BJ (cell line): Measurements from ENCODE around the gene RNU2-63P. TPM values are rescaled to one million over a fixed set of nuclear protein-coding genes. Genes with fewer than 3 reads are reported as not detected.
"Not testable (repeated sequence)": the region's sequence is repeated elsewhere in the genome, so short reads cannot be mapped to it uniquely, and the experiment has no call there.

Source experiments
- CTCF ChIA-PET: fragments of 350-600 bp; formaldehyde crosslinking; extraction: SDS; loops from one replicate; lab custom pipeline; 2021; ENCODE audit warnings: antibody characterized with exemption, inconsistent platforms; lab: Yijun Ruan, JAX
- POLR2A ChIA-PET: fragments of 300-600 bp; sonication (Branson Sonifier 250); formaldehyde crosslinking; extraction: SDS; loops from one replicate; lab custom pipeline; 2021; ENCODE audit warnings: antibody characterized with exemption; lab: Charles Lee
- DNase-seq: peaks from one replicate; pipeline ENCODE4 v3.0.0-alpha.2; 2011; ENCODE audit warnings: low read depth
- H3K27me3 ChIP-seq: 2 replicates; pipeline ENCODE4 v1.6.0; 2011; ENCODE audit warnings: low read length; ENCODE audit not compliant: control insufficient read depth, insufficient read depth
- H3K36me3 ChIP-seq: 2 replicates; pipeline ENCODE4 v1.5.1; 2011; ENCODE audit warnings: low read length; ENCODE audit not compliant: control insufficient read depth, insufficient read depth
- H3K4me3 ChIP-seq: 2 replicates; pipeline ENCODE4 v1.5.1; 2011; ENCODE audit warnings: low read depth, mild to moderate bottlenecking, control low read depth, low read length
- polyA plus RNA-seq: library from polyadenylated mRNA; depleted of rRNA; stranded (reverse); fragments of >200 nt; gene quantifications from 2 replicates; pipeline ENCODE4 v1.2.3, GENCODE V29; 2011
- TF ChIP-seq, protein P1 (sequence below): IDR thresholded peaks from 2 replicates; pipeline ENCODE4 v1.5.1; 2011; ENCODE audit warnings: low read depth, mild to moderate bottlenecking, control low read depth, inconsistent platforms, low read length, moderate library complexity; ENCODE audit not compliant: insufficient read depth

The RNU2-63P gene
- polyA plus RNA-seq, 1 experiment, result not detected

DNA sequence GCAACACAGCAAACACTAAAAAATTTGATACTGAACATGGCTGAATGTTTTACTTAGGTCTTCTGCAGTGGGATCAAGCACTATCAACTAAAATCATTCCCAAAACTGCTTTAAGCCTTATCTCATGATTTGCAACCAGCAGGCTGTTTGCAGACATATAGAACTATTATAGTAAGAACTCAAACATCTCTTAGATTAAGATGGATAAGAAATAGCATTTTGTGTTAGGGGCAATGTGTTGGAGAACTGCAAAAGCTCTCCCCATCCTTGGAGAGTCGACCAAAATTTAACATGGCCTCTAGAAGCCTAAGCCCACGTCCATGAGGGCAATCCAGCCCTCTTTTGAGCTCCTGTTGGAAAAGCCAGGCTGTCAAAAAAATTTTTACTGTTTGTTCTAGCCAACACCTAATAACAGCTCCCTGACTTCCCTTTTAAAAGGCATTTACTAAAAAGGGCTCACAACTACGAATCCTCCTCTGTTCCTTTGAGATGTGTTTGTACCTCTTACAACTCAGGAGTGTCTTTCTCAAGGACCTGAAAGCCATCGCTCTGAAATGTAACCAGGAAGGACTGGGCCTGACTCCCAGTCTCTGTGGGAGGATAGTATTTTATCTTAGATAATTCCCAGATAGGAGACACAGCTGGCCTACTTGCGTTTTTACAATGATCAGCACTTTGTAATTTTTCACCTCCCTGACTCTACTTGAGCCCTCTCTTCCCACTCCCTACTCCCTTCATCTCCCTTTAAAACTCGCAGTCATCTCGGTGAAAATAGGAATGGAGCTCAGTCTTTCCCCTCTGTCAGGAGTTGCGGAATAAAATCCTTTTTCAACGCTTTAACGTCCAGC is 37.8 kb upstream of the RNU2-63P start:
- no peak for DNase-seq
- TF ChIP-seq, protein P1, sequence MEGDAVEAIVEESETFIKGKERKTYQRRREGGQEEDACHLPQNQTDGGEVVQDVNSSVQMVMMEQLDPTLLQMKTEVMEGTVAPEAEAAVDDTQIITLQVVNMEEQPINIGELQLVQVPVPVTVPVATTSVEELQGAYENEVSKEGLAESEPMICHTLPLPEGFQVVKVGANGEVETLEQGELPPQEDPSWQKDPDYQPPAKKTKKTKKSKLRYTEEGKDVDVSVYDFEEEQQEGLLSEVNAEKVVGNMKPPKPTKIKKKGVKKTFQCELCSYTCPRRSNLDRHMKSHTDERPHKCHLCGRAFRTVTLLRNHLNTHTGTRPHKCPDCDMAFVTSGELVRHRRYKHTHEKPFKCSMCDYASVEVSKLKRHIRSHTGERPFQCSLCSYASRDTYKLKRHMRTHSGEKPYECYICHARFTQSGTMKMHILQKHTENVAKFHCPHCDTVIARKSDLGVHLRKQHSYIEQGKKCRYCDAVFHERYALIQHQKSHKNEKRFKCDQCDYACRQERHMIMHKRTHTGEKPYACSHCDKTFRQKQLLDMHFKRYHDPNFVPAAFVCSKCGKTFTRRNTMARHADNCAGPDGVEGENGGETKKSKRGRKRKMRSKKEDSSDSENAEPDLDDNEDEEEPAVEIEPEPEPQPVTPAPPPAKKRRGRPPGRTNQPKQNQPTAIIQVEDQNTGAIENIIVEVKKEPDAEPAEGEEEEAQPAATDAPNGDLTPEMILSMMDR, result no peak
- Histone ChIP-seq H3K27me3 (no peaks in the 10 kb centered on the region), H3K4me3 (peak overlapping the region; percentile 63), H3K36me3 (no peaks in the 10 kb centered on the region)
- ChIA-PET POLR2A (interaction anchor here (0.7 kb wide), 1 partner anchor 34 kb away, joined by 3 read pairs; no protein-coding TSS in a partner anchor), CTCF (interaction anchor here (2.7 kb wide), 1 partner anchor 106 kb away, joined by 16 read pairs; no protein-coding TSS in a partner anchor)

DNA sequence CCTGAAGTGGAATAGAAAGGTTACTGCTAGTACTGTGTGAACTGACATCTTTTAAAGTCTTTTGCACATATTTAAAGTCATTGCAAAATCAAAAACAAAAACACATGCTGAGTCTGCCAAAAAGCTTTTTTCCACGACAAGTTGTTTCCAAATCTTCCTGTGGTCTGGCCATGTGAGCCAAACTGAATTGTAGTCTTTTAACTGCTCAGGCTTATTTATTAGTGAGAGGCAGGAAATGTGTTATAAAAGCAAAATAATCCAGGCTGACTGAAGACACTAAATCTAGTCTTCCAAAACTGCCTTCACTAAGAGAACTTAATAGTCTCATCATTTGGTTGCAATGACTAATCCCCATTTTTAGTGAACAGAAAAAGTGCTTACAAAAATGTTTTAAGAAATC is 36.9 kb upstream of the RNU2-63P start:
- ChIA-PET POLR2A (no interaction called here), CTCF (interaction anchor here (2.7 kb wide), 1 partner anchor 107 kb away, joined by 16 read pairs; no protein-coding TSS in a partner anchor)
- no peaks in the 10 kb centered on the region for H3K27me3 ChIP-seq
- DNase-seq, result peak; percentile 89
- TF ChIP-seq, protein P1, result no peak
- no peak overlapping the region for H3K4me3 ChIP-seq
- no peaks in the 10 kb centered on the region for H3K36me3 ChIP-seq

DNA sequence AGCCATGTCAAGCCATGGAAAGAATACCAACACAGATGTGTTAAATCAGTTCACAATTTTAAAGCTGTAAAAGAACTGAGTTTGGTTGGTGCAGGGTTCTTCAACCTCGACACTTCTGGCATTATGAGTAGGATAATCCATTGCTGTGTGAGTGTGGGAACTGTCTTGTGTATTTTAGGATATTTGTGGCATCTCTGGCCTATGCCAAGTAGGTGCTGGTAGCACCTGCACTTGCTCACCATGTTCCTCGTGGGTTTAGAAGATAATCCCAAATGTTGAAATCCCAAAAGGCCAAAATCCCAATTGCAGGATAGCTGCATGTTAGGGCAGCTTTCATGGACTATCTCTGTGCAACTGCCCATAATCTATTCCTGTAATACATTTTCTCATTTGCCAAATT is 35.4 kb upstream of the RNU2-63P start:
- no peak overlapping the region for H3K4me3 ChIP-seq
- no peaks in the 10 kb centered on the region for H3K36me3 ChIP-seq
- TF ChIP-seq, protein P1, result no peak
- POLR2A ChIA-PET, result no interaction called here
- CTCF ChIA-PET, result no interaction called here
- no peak for DNase-seq
- H3K27me3 ChIP-seq, result no peaks in the 10 kb centered on the region

DNA sequence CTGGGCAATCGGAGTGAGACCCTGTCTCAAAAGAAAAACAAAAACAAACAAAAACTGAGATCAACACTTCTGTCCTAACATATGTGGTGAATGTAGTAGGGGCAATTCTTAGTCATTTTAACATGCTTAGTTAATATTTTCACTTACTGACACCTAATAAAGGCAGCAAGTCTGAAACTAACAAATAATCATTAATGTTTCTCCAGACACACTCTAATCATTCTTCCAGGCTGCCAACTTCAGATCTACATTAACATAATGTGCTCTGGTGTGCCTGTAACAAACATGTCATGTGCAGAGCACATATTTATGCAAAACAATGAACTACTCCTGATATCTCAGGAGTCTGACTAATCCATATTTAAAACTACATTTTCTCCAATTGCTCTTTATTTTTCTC is 33.3 kb upstream of the RNU2-63P start:
- no peaks in the 10 kb centered on the region for H3K27me3 ChIP-seq
- TF ChIP-seq, protein P1, result no peak
- H3K36me3 ChIP-seq, result no peaks in the 10 kb centered on the region
- DNase-seq, result no peak
- no peak overlapping the region for H3K4me3 ChIP-seq
- ChIA-PET POLR2A (no interaction called here), CTCF (interaction anchor here (1.1 kb wide), 1 partner anchor 11 kb away, joined by 6 read pairs; no protein-coding TSS in a partner anchor)

DNA sequence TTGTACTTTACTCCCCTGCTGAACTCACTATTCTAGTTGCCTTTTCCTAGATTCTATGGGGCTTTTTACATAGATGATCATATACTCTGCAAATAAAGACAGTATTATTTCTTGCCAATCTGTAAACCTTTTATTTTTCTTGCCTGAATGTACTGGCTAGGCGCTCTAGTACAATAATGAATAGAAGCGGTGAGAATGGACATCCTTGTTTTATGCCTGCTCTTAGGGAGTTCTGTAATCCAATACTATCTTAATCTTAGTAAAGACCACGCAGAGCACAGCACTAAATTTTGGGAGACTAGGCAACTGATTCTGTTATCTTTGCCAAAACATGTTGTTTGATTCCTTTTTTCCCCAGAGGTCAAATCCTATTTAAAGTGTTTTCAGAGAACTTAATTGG is 32.2 kb upstream of the RNU2-63P start:
- Histone ChIP-seq H3K4me3 (no peak overlapping the region), H3K27me3 (no peaks in the 10 kb centered on the region), H3K36me3 (no peaks in the 10 kb centered on the region)
- ChIA-PET CTCF (interaction anchor here (1.0 kb wide), 1 partner anchor 11 kb away, joined by 5 read pairs; no protein-coding TSS in a partner anchor), POLR2A (no interaction called here)
- TF ChIP-seq, protein P1, result no peak
- DNase-seq, result no peak

DNA sequence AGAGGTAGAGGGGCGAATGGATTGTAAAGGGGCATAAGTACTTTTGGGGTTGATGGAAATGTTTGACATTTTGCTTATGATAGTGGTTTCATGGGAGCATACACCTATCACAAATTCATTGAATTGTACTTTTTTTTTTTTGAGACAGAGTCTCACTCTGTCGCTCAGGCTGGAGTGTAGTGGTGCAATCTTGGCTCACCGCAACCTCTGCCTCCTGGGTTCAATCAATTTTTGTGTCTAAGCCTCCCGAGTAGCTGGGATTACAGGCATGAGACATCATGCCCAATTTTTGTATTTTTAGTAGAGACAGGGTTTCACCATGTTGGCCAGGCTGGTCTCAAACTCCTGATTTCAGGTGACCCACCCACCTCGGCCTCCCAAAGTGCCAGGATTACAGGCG is 29.2 kb upstream of the RNU2-63P start:
- H3K36me3 ChIP-seq, CTCF ChIA-PET, H3K4me3 ChIP-seq, POLR2A ChIA-PET, H3K27me3 ChIP-seq, DNase-seq: not testable (repeated sequence)
